Measurements from ENCODE around the gene LILRA6. TPM values are rescaled to one million over a fixed set of nuclear protein-coding genes. Genes with fewer than 3 reads are reported as not detected.
A peak's percentile ranks its signal among the peaks of the same experiment; 100 is the strongest.

The LILRA6 gene
- polyA plus RNA-seq, 3 donors: 65.7 to 150 (median 143) TPM

- no peak for DNase-seq
- no peak overlapping the region for H2AFZ ChIP-seq (ENCODE audit: insufficient read depth, low read depth, low read length, poor library complexity, severe bottlenecking)
- H3K36me3 Mint-ChIP-seq: peaks cover 76 to 78% of the 10 kb centered on the region in 2 donors
- no peaks in the 10 kb centered on the region for H3K9me3 ChIP-seq (replicated peaks in 1 of 2; ENCODE audit: control insufficient read depth in 1 of 2, insufficient read depth in 1 of 2, low read length in 2 of 2)
- peaks cover 83% of the 10 kb centered on the region for H3K79me2 ChIP-seq (ENCODE audit: insufficient read depth, low read length)
- peak overlapping the region; percentile 26 to 99 (median 30) for H3K4me3 ChIP-seq (replicated peaks in 1 of 3; ENCODE audit: low read depth in 2 of 3, low read length in 3 of 3)
- 57% methylated on average over 11 of the region's 13 CpGs for WGBS (ENCODE audit: insufficient coverage)
- H3K9ac ChIP-seq (ENCODE audit: insufficient read depth, low read length, poor library complexity, severe bottlenecking): peak overlapping the region; percentile 80
- H3K4me1 Mint-ChIP-seq: peaks cover 93% of the 10 kb centered on the region
- TF ChIP-seq CTCF (IDR thresholded peaks at IDR 0.05): no peak
- H3K36me3 ChIP-seq (replicated peaks in 1 of 2; ENCODE audit: control insufficient read depth in 1 of 2, insufficient read depth in 2 of 2, low read length in 2 of 2): peaks cover 58 to 59% of the 10 kb centered on the region in 2 donors
- peaks cover 97% of the 10 kb centered on the region in 2 donors for H3K4me1 ChIP-seq (ENCODE audit: control insufficient read depth in 1 of 2, insufficient read depth in 2 of 2, low read length in 2 of 2)
- H4K20me1 ChIP-seq (ENCODE audit: insufficient read depth, low read length): peaks cover 47% of the 10 kb centered on the region
- peak overlapping the region; percentile 100 for H3K4me3 Mint-ChIP-seq
- H3K27ac Mint-ChIP-seq: peak overlapping the region; percentile 99 to 100 (median 100)
- peaks cover 0 to 9% (median 2%) of the 10 kb centered on the region in 3 donors for H3K27me3 Mint-ChIP-seq (ENCODE audit: low read depth in 3 of 3)
- intact Hi-C loops (cut with micrococcal nuclease): loop anchor here in 1 of 2 donors (5.0 kb wide), 1 partner anchor 165 kb away; no protein-coding TSS in a partner anchor
- peak overlapping the region; percentile 97 to 100 for H3K27ac ChIP-seq (ENCODE audit: low read depth in 1 of 2, low read length in 2 of 2)
- H3K9me3 Mint-ChIP-seq: peaks cover 0 to 4% (median 0%) of the 10 kb centered on the region in 7 donors
- no peaks in the 10 kb centered on the region for H3K27me3 ChIP-seq (ENCODE audit: control insufficient read depth in 2 of 2, insufficient read depth in 2 of 2, low read length in 2 of 2)
- peak overlapping the region; percentile 99 for H3K4me2 ChIP-seq (replicated peaks; ENCODE audit: extremely low read depth, low read length, poor library complexity, severe bottlenecking)
Measured at GRCh38 chr19:54206831-54207177, 35.8 kb downstream of the LILRA6 start.

GRCh38 chr19:54206030-54206830, 36.4 kb downstream of the LILRA6 start:
- no peak overlapping the region for H2AFZ ChIP-seq (ENCODE audit: insufficient read depth, low read depth, low read length, poor library complexity, severe bottlenecking)
- peaks cover 95 to 97% of the 10 kb centered on the region in 2 donors for H3K4me1 ChIP-seq (ENCODE audit: control insufficient read depth in 1 of 2, insufficient read depth in 2 of 2, low read length in 2 of 2)
- peaks cover 0 to 9% (median 2%) of the 10 kb centered on the region in 3 donors for H3K27me3 Mint-ChIP-seq (ENCODE audit: low read depth in 3 of 3)
- peak overlapping the region; percentile 97 to 100 for H3K27ac ChIP-seq (ENCODE audit: low read depth in 1 of 2, low read length in 2 of 2)
- intact Hi-C loops (cut with micrococcal nuclease): loop anchor here in 1 of 2 donors (5.0 kb wide), 1 partner anchor 166 kb away; no protein-coding TSS in a partner anchor
- H3K9ac ChIP-seq (ENCODE audit: insufficient read depth, low read length, poor library complexity, severe bottlenecking): peak overlapping the region; percentile 80
- peak overlapping the region; percentile 99 for H3K4me2 ChIP-seq (replicated peaks; ENCODE audit: extremely low read depth, low read length, poor library complexity, severe bottlenecking)
- no peaks in the 10 kb centered on the region for H3K9me3 ChIP-seq (replicated peaks in 1 of 2; ENCODE audit: control insufficient read depth in 1 of 2, insufficient read depth in 1 of 2, low read length in 2 of 2)
- H3K79me2 ChIP-seq (ENCODE audit: insufficient read depth, low read length): peaks cover 84% of the 10 kb centered on the region
- H3K9me3 Mint-ChIP-seq: peaks cover 0 to 3% (median 0%) of the 10 kb centered on the region in 7 donors
- peaks cover 63 to 65% of the 10 kb centered on the region in 2 donors for H3K36me3 ChIP-seq (replicated peaks in 1 of 2; ENCODE audit: control insufficient read depth in 1 of 2, insufficient read depth in 2 of 2, low read length in 2 of 2)
- peaks cover 89% of the 10 kb centered on the region for H3K4me1 Mint-ChIP-seq
- peak overlapping the region; percentile 100 for H3K4me3 Mint-ChIP-seq
- DNase-seq: no peak
- H3K4me3 ChIP-seq (replicated peaks in 1 of 3; ENCODE audit: low read depth in 2 of 3, low read length in 3 of 3): peak overlapping the region; percentile 26 to 99 (median 30)
- peak overlapping the region; percentile 99 to 100 (median 100) for H3K27ac Mint-ChIP-seq
- no peaks in the 10 kb centered on the region for H3K27me3 ChIP-seq (ENCODE audit: control insufficient read depth in 2 of 2, insufficient read depth in 2 of 2, low read length in 2 of 2)
- peaks cover 52% of the 10 kb centered on the region for H4K20me1 ChIP-seq (ENCODE audit: insufficient read depth, low read length)
- TF ChIP-seq CTCF (IDR thresholded peaks at IDR 0.05): no peak
- H3K36me3 Mint-ChIP-seq: peaks cover 80 to 81% of the 10 kb centered on the region in 2 donors
- 94% methylated on average over 11 of the region's 27 CpGs for WGBS (ENCODE audit: insufficient coverage)
